MCF 10A (cell line): ENCODE results near the gene PHKB. TPM values are rescaled to one million over a fixed set of nuclear protein-coding genes. Genes with fewer than 3 reads are reported as not detected.

Experiments used
- BruUV-seq: library from RNA; stranded (reverse); fragments of 400-500 nt; replicated peaks from 2 replicates; lab custom pipeline; 2021; lab: Mats Ljungman, UMichigan
- CTCF ChIA-PET: fragments of 300-600 bp; sonication (Branson Sonifier 250); formaldehyde crosslinking; extraction: SDS; loops from one replicate; lab custom pipeline; 2021; ENCODE audit warnings: antibody characterized with exemption, inconsistent platforms; lab: Yijun Ruan, JAX
- POLR2A ChIA-PET: fragments of 300-600, 350-650 bp; sonication (Branson Sonifier 250); formaldehyde crosslinking; extraction: SDS; loops from one replicate; lab custom pipeline; 2020; ENCODE audit warnings: antibody characterized with exemption, inconsistent platforms; lab: Yijun Ruan, JAX
- DNase-seq: peaks from one replicate; pipeline ENCODE4 v3.0.0-alpha.2; 2018; ENCODE audit not compliant: unreplicated experiment
- H3K27ac Mint-ChIP-seq: one replicate; pipeline ENCODE4 v1.8.0; 2022; ENCODE audit warnings: mild to moderate bottlenecking, low read depth, mixed read lengths; ENCODE audit not compliant: unreplicated experiment
- H3K27me3 Mint-ChIP-seq: one replicate; pipeline ENCODE4 v1.8.0; 2022; ENCODE audit warnings: mixed read lengths; ENCODE audit not compliant: insufficient read depth, unreplicated experiment
- H3K36me3 Mint-ChIP-seq: one replicate; pipeline ENCODE4 v1.8.0; 2022; ENCODE audit warnings: mild to moderate bottlenecking, moderate library complexity, mixed read lengths; ENCODE audit not compliant: insufficient read depth, unreplicated experiment
- H3K4me1 Mint-ChIP-seq: one replicate; pipeline ENCODE4 v1.8.0; 2022; ENCODE audit warnings: mixed read lengths; ENCODE audit not compliant: insufficient read depth, unreplicated experiment
- H3K4me3 Mint-ChIP-seq: one replicate; pipeline ENCODE4 v1.8.0; 2022; ENCODE audit warnings: mild to moderate bottlenecking, moderate library complexity, mixed read lengths; ENCODE audit not compliant: unreplicated experiment
- H3K9me3 Mint-ChIP-seq: one replicate; pipeline ENCODE4 v1.8.0; 2022; ENCODE audit warnings: mixed read lengths; ENCODE audit not compliant: unreplicated experiment
- CTCF ChIP-seq: fragments of 200-600 bp; IDR thresholded peaks from one replicate; pipeline ENCODE4 v1.8.0; 2022; ENCODE audit warnings: antibody characterized with exemption, mild to moderate bottlenecking; ENCODE audit not compliant: unreplicated experiment
- intact Hi-C: fragments of 100-400 bp; cut with micrococcal nuclease; formaldehyde crosslinking; loops from 2 replicates; pipeline ENCODE4 v1.14.1; 2022
- total RNA-seq: library from RNA; stranded (reverse); gene quantifications from 2 replicates; pipeline ENCODE4 v1.2.3, GENCODE V29; 2022

Gene PHKB
- total RNA-seq, 1 experiment from 2014 or later, result 62.2 TPM

- intact Hi-C loops, result no loop called here
- POLR2A ChIA-PET, result interaction anchor here (0.7 to 1.2 kb wide), 3 partner anchors 16 to 217 kb away, joined by 3 read pairs; no protein-coding TSS in a partner anchor
- Mint-ChIP-seq H3K9me3 (peaks cover 8% of the 10 kb centered on the region), H3K27me3 (no peaks in the 10 kb centered on the region), H3K27ac (no peak overlapping the region), H3K36me3 (peaks cover 5% of the 10 kb centered on the region), H3K4me1 (no peaks in the 10 kb centered on the region), H3K4me3 (no peak overlapping the region)
- BruUV-seq, result no TSS peak
- DNase-seq, result no peak
- no peak for TF ChIP-seq CTCF
- CTCF ChIA-PET, result interaction anchor here (0.6 kb wide), 1 partner anchor 456 kb away, joined by 3 read pairs; no protein-coding TSS in a partner anchor
These were observed 32.5 kb downstream of the PHKB start for GRCh38 chr16:47493381-47494337.

GRCh38 chr16:47499080-47499699 is 38.1 kb downstream of the PHKB start:
- H3K4me3 Mint-ChIP-seq, result no peak overlapping the region
- H3K9me3 Mint-ChIP-seq, result no peaks in the 10 kb centered on the region
- H3K27ac Mint-ChIP-seq, result no peak overlapping the region
- CTCF ChIA-PET, result interaction anchor here (0.7 kb wide), 1 partner anchor 214 kb away, joined by 4 read pairs; no protein-coding TSS in a partner anchor
- peaks cover 41% of the 10 kb centered on the region for H3K36me3 Mint-ChIP-seq
- intact Hi-C loops, result no loop called here
- no peaks in the 10 kb centered on the region for H3K27me3 Mint-ChIP-seq
- POLR2A ChIA-PET, result interaction anchor here (1.2 to 1.7 kb wide), 2 partner anchors 10 to 19 kb away, joined by 3 to 4 read pairs; no protein-coding TSS in a partner anchor
- no TSS peak for BruUV-seq
- DNase-seq, result no peak
- H3K4me1 Mint-ChIP-seq, result peaks cover 6% of the 10 kb centered on the region
- no peak for TF ChIP-seq CTCF

GRCh38 chr16:47499700-47500264 is 38.7 kb downstream of the PHKB start:
- no peak for DNase-seq
- ChIA-PET POLR2A (no interaction called here), CTCF (interaction anchor here (0.7 kb wide), 1 partner anchor 214 kb away, joined by 4 read pairs; no protein-coding TSS in a partner anchor)
- H3K27me3 Mint-ChIP-seq, result no peaks in the 10 kb centered on the region
- H3K9me3 Mint-ChIP-seq, result no peaks in the 10 kb centered on the region
- no TSS peak for BruUV-seq
- H3K4me3 Mint-ChIP-seq, result no peak overlapping the region
- no peak overlapping the region for H3K27ac Mint-ChIP-seq
- no peak for TF ChIP-seq CTCF
- peaks cover 46% of the 10 kb centered on the region for H3K36me3 Mint-ChIP-seq
- intact Hi-C loops, result no loop called here
- H3K4me1 Mint-ChIP-seq, result peaks cover 12% of the 10 kb centered on the region
